Ovary (tissue), 3 donors: Measurements from ENCODE around the gene TEKT5.

ENCODE experiments used
- CTCF ChIP-seq, 3 donors: fragments of 450-650 bp in 2 of 3; fragments of 200-600 bp in 1 of 3; IDR thresholded peaks; one replicate each; pipeline versions ENCODE4 v1.5.1 to v1.8.0; 2016 to 2022; ENCODE audit warnings: antibody characterized with exemption in 3 of 3, mild to moderate bottlenecking in 1 of 3
- EP300 ChIP-seq: sonication (generic); formaldehyde crosslinking; IDR thresholded peaks from one replicate; pipeline ENCODE4 v1.6.1; 2017; ENCODE audit warnings: antibody characterized with exemption
- POLR2A ChIP-seq: fragments of 450-650 bp; IDR thresholded peaks from one replicate; pipeline ENCODE4 v1.6.1; 2017; ENCODE audit warnings: antibody characterized with exemption, mild to moderate bottlenecking, moderate library complexity
- donor health status: DM: no; HTN: no; CAD: no.

- TF ChIP-seq POLR2A (no peak), CTCF (IDR thresholded peaks at IDR 0.05) (no peak), EP300 (no peak)
Observed at GRCh38 chr16:10579575-10579964, 115.2 kb downstream of the TEKT5 start.
